NOMO-1 treated with DMSO at 0.1 percent for 48 hours (cell line): ENCODE data around the gene OST4.

Source experiments
- DNase-seq: peaks from one replicate; lab custom pipeline; 2025; ENCODE audit not compliant: unreplicated experiment; lab: John Stamatoyannopoulos, UW

Gene OST4

DNA sequence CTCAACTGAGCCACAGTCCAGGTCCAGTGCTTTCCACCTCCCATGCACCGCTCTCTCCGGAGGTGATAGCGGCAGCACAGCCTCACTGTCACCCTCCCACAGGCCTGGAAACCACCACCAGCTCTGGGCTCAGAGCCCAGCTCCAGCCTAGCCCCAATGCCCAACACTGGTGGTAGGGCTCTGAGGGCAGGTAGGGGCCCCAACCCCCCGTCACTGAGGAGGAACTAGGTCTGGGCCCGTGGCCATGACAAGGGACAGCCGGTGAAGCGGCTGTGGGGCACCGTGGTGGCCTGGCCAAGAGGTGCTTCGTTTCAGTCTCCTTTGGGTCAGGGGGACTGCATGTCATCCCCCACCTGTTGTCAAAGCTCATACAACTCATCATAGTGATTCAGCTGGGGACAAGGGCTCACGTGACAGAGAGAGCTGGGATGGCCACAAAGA is 44.2 kb downstream of the OST4 start:
- DNase-seq: no peak

DNA sequence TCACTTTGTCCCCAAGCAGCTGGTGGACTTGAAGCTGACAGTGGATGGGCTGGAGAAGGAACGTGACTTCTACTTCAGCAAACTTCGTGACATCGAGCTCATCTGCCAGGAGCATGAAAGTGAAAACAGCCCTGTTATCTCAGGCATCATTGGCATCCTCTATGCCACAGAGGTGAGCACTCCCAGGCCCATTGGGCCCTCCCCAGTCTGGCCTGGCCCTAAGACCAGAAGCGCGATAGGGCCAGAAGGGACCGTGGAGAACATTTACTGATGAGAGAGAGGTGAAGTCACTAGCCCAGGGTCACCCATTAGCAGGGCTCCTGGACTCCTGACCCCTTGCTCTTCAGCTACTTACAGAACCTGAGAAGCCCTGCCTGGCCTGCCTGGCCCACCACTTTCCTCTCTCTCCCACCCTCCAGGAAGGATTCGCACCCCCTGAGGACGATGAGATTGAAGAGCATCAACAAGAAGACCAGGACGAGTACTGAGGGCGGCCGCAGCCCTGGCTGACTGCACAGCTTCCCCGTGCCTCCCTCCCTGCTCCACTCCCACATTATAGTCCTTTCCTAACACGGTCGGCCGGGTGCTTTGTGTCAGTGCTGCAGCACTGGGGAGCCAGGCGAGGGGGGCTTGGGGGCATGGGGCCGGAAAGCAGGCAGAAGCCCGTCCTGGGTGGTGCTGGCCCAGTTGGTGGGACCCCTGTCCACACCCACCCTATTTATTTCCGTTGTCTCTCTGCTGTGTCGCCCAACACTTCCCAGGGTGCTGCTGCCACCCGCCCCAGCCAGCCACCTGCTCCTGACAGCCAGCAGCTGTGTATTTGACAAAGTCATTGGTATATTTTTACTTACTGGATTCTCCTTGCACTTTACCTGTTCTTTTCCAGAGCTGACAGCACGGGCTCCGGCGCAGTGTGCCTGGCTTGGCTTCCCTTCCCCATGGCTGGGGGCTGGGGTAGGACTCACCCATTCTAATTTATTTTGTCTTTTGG is 45.3 kb downstream of the OST4 start:
- DNase-seq: no peak

GRCh38 chr2:27025281-27025800 is 46.1 kb downstream of the OST4 start:
- no peak for DNase-seq

- DNase-seq: no peak
Measured at GRCh38 chr2:27024812-27025211, 46.6 kb downstream of the OST4 start.

DNA sequence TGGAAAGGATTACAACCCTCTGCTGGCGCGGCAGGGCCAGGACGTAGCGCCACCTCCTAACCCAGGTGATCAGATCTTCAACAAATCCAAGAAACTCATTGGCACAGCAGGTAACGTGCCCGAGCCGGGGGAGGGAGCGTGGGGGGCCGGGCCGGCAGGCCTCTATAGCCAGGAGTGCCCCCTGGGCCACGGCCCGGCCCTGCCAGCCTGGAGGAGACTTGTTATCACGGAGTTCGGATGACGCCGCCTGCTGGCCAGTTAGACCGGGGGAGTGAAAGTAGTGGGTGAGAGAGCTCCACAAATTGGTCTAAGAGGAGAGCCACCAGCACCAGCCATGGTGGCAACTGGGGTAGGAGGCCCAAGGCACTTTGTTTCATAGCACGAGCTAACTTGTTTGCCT is 47.3 kb downstream of the OST4 start:
- DNase-seq: no peak

- DNase-seq: no peak
Measured at GRCh38 chr2:27023740-27024139, 47.7 kb downstream of the OST4 start.

DNA sequence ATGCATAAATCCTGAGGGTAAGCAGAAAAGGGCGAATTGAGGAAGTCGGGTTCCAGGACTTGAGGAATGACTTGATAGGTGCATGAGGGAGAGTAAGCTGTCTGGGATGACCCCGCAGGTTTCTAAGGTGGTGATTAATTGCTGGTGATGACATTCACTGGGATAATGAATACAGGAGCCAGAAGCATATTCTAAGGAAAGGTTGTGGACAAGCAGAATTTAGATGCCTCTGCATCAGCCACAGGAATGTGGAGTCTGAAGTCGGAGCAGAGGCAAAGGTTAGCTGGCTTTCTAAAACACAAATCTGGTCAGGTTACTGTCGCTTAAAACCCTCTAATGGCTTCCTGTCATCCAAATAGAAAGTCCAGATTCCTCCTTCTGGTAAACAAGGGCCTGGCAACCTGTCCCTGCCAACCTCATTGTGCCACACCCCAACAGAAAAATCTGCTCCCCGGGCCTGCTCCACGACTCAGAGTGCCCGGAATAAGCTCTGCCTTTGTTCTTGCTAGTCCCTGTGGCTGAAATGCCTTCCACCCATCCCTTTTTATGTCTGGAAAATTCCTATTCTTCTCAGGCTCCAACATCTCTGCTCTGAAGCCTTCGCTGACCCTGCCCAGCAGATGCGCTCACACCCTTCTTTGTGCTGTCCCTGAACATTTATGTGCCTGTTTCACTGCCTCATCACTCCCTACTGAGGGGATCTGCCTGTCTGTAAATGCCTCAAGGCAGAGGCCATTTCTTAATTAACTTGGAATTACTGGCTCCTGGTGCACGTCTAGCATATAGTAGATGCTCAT is 50.0 kb downstream of the OST4 start:
- no peak for DNase-seq
